Activated CD8-positive, alpha-beta T cell treated with anti-CD3 and anti-CD28 coated beads for 36 hours (primary cell): ENCODE results near the gene EMX2. TPM values are rescaled to one million over a fixed set of nuclear protein-coding genes. Genes with fewer than 3 reads are reported as not detected.

Experiments
- ATAC-seq: fragments of 200-7000 bp; cut with Tn5 transposase; one replicate; pipeline ENCODE4 v1.10.0; 2021; ENCODE audit warnings: mild to moderate bottlenecking, moderate library complexity
- CTCF ChIA-PET: fragments of 350-600 bp; sonication (Branson Sonifier 250); formaldehyde crosslinking; loops from one replicate; lab custom pipeline; 2021; ENCODE audit warnings: antibody characterized with exemption; lab: Charles Lee
- POLR2A ChIA-PET: fragments of 350-600 bp; sonication (Branson Sonifier 250); formaldehyde crosslinking; loops from one replicate; lab custom pipeline; 2021; ENCODE audit warnings: antibody characterized with exemption; lab: Charles Lee
- DNase-seq: peaks from one replicate; pipeline ENCODE4 v3.0.0-alpha.2; 2020
- H3K27ac Mint-ChIP-seq: one replicate; pipeline ENCODE4 v1.8.0; 2021; ENCODE audit warnings: mild to moderate bottlenecking, mixed read lengths
- H3K27me3 Mint-ChIP-seq: one replicate; pipeline ENCODE4 v1.8.0; 2021; ENCODE audit warnings: mixed read lengths
- H3K36me3 Mint-ChIP-seq: one replicate; pipeline ENCODE4 v1.8.0; 2021; ENCODE audit warnings: low read depth, mixed read lengths
- H3K4me1 Mint-ChIP-seq: one replicate; pipeline ENCODE4 v1.8.0; 2021; ENCODE audit warnings: low read depth, mixed read lengths
- H3K4me3 Mint-ChIP-seq: one replicate; pipeline ENCODE4 v1.8.0; 2021; ENCODE audit warnings: mild to moderate bottlenecking, moderate library complexity, mixed read lengths
- H3K9me3 Mint-ChIP-seq: one replicate; pipeline ENCODE4 v1.8.0; 2021; ENCODE audit warnings: mixed read lengths
- intact Hi-C: fragments of 100-400 bp; cut with micrococcal nuclease; formaldehyde crosslinking; loops from one replicate; pipeline ENCODE4 v1.10.0; 2022
- total RNA-seq, 2 experiments: library from RNA; stranded (reverse); gene quantifications; one replicate each; pipeline ENCODE4 v1.2.3, GENCODE V29; 2021
- TF ChIP-seq, protein P1 (sequence below): fragments of 200-600 bp; IDR thresholded peaks from one replicate; pipeline ENCODE4 v1.8.0; 2022; ENCODE audit warnings: antibody characterized with exemption, mild to moderate bottlenecking

Gene EMX2
- not detected for total RNA-seq

DNA sequence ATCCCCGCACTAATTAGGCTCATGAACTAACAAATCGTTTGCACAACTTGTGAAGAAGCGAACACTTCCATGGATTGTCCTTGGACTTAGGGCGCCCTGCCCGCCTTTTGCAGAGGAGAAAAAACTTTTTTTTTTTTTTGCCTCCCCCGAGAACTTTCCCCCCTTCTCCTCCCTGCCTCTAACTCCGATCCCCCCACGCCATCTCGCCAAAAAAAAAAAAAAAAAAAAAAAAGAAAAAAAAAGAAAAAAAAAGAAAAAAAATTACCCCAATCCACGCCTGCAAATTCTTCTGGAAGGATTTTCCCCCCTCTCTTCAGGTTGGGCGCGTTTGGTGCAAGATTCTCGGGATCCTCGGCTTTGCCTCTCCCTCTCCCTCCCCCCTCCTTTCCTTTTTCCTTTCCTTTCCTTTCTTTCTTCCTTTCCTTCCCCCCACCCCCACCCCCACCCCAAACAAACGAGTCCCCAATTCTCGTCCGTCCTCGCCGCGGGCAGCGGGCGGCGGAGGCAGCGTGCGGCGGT is at the start of gene EMX2:
TSS of gene EMX2 (plus strand) at position 41 of the 519 bp plus-strand sequence. CDS start 522 bp downstream, outside the sequence.
- no peak within 1 kb of the TSS for H3K4me3 Mint-ChIP-seq
- H3K27ac Mint-ChIP-seq: no peak within 1 kb of the TSS
- H3K27me3 Mint-ChIP-seq: peaks cover 74% of the 10 kb centered on the region
- no peaks in the 10 kb centered on the region for H3K36me3 Mint-ChIP-seq
- DNase-seq (no peak), ATAC-seq (no peak)
- peaks cover 20% of the 10 kb centered on the region for H3K4me1 Mint-ChIP-seq
- intact Hi-C loops: loop anchor here (10.0 kb wide), 1 partner anchor 378 kb away; no protein-coding TSS in a partner anchor
- H3K9me3 Mint-ChIP-seq: no peaks in the 10 kb centered on the region
- POLR2A ChIA-PET: no interaction called here
- CTCF ChIA-PET: no interaction called here
- TF ChIP-seq, protein P1, sequence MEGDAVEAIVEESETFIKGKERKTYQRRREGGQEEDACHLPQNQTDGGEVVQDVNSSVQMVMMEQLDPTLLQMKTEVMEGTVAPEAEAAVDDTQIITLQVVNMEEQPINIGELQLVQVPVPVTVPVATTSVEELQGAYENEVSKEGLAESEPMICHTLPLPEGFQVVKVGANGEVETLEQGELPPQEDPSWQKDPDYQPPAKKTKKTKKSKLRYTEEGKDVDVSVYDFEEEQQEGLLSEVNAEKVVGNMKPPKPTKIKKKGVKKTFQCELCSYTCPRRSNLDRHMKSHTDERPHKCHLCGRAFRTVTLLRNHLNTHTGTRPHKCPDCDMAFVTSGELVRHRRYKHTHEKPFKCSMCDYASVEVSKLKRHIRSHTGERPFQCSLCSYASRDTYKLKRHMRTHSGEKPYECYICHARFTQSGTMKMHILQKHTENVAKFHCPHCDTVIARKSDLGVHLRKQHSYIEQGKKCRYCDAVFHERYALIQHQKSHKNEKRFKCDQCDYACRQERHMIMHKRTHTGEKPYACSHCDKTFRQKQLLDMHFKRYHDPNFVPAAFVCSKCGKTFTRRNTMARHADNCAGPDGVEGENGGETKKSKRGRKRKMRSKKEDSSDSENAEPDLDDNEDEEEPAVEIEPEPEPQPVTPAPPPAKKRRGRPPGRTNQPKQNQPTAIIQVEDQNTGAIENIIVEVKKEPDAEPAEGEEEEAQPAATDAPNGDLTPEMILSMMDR: no peak

DNA sequence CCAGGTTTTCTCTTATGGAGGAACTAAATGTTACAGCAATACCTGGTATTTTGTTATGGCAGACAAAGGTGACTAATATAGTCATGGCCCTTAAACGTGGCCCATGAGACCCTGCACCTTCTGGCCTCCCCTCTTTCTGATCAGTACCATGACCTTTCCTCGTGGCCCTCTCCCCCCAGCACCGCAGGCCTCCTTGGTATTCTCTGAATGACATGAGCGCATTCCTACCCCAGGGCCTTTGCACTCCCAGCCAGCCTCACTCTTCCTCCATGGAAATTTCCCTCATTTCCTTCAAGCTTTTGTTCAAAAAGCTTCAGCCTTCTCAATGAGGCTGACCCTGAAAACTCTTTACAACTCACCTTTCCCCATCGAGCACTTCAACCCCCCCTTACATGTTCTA is 46.5 kb upstream of the EMX2 start:
- CTCF ChIA-PET: interaction anchor here (0.9 to 4.6 kb wide), 26 partner anchors 11 to 963 kb away, joined by 3 to 64 read pairs (median 4); no protein-coding TSS in a partner anchor
- Mint-ChIP-seq H3K27me3 (peaks cover 29% of the 10 kb centered on the region), H3K9me3 (no peaks in the 10 kb centered on the region), H3K27ac (no peak overlapping the region), H3K36me3 (no peaks in the 10 kb centered on the region), H3K4me1 (no peaks in the 10 kb centered on the region), H3K4me3 (no peak overlapping the region)
- DNase-seq (no peak), ATAC-seq (no peak)
- intact Hi-C loops: loop anchor here (2.0 to 10.0 kb wide), 2 partner anchors 745 to 959 kb away; no protein-coding TSS in a partner anchor
- TF ChIP-seq, protein P1: no peak
- POLR2A ChIA-PET: no interaction called here

DNA sequence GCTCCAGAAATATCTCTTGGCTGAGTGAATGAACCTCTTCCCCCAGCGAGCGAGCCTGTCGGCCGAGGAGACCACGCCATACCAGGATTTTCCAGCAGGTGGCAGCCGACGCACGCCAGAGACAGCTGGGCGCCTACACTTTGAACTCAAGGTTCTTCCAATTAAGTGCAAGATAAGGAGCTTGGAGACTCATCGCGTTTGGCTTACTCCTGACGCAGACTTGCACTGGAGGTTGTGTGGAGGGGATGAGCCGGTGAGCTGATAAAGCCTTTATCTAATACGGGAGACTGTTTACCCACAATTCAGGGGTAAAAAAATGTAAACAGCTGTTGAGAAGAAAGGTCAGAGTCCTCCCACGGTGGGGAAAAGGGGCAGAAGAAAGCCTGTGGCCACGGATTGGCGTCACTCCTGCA is 45.9 kb upstream of the EMX2 start:
- H3K4me1 Mint-ChIP-seq: no peaks in the 10 kb centered on the region
- peak; percentile 86 for ATAC-seq
- H3K9me3 Mint-ChIP-seq: no peaks in the 10 kb centered on the region
- no peaks in the 10 kb centered on the region for H3K36me3 Mint-ChIP-seq
- peaks cover 29% of the 10 kb centered on the region for H3K27me3 Mint-ChIP-seq
- CTCF ChIA-PET: interaction anchor here (0.6 to 4.6 kb wide), 38 partner anchors 9 to 1051 kb away, joined by 3 to 64 read pairs (median 4); no protein-coding TSS in a partner anchor
- TF ChIP-seq, protein P1: peak; percentile 95
- peak; percentile 77 for DNase-seq
- intact Hi-C loops: loop anchor here (2.0 to 10.0 kb wide), 2 partner anchors 744 to 958 kb away; no protein-coding TSS in a partner anchor
- POLR2A ChIA-PET: no interaction called here
- no peak overlapping the region for H3K4me3 Mint-ChIP-seq
- no peak overlapping the region for H3K27ac Mint-ChIP-seq

DNA sequence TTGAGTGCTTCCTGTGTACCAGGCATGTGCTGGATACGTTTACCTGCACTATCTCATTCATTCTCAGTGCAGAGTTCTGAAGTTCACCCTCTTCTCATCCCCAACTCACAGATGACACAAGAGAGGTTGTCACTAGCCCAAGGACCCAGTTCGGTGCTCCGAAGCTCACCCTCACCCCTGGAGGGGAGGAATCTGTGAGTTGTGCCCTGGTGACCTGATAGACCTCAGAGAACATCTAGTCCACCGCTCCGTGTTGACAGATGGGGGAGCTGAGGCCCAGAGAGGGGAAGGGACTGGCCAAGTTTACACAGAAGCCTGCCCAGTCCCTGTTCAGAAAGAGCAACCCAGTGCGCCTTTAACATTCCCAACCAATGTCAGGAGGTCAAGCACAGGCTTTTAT is 44.8 kb upstream of the EMX2 start:
- H3K4me1 Mint-ChIP-seq: no peaks in the 10 kb centered on the region
- H3K36me3 Mint-ChIP-seq: no peaks in the 10 kb centered on the region
- ATAC-seq (no peak), DNase-seq (no peak)
- TF ChIP-seq, protein P1: no peak
- no peak overlapping the region for H3K4me3 Mint-ChIP-seq
- H3K27ac Mint-ChIP-seq: no peak overlapping the region
- intact Hi-C loops: loop anchor here (2.0 to 10.0 kb wide), 2 partner anchors 743 to 957 kb away; no protein-coding TSS in a partner anchor
- ChIA-PET POLR2A (interaction anchor here (0.8 kb wide), 1 partner anchor 753 kb away, joined by 3 read pairs; no protein-coding TSS in a partner anchor), CTCF (interaction anchor here (0.7 to 4.6 kb wide), 9 partner anchors 8 to 962 kb away, joined by 3 to 64 read pairs (median 5); no protein-coding TSS in a partner anchor)
- no peaks in the 10 kb centered on the region for H3K9me3 Mint-ChIP-seq
- peaks cover 27% of the 10 kb centered on the region for H3K27me3 Mint-ChIP-seq
